Esophagus squamous epithelium (tissue), 4 donors: ENCODE data around the gene ZNF805.
"Not testable (repeated sequence)": the region's sequence is repeated elsewhere in the genome, so short reads cannot be mapped to it uniquely, and the experiment has no call there.

Source experiments
- POLR2A ChIP-seq, 4 donors: fragments of 450-650 bp; IDR thresholded peaks; one replicate each; pipeline ENCODE4 v1.6.1; 2017; ENCODE audit warnings: antibody characterized with exemption in 4 of 4, mild to moderate bottlenecking in 4 of 4, moderate library complexity in 3 of 4
- TF ChIP-seq, protein P1 (sequence below), 6 experiments: fragments of 450-650 bp in 4 of 6; fragments of 200-600 bp in 2 of 6; sonication (generic) in 2 of 6; IDR thresholded peaks; one replicate each; pipeline ENCODE4 v1.5.1; 2016 to 2019; ENCODE audit warnings: antibody characterized with exemption in 6 of 6, mild to moderate bottlenecking in 4 of 6, moderate library complexity in 4 of 6

GRCh38 chr19:57197874-57198273, 42.6 kb upstream of the ZNF805 start:
- TF ChIP-seq, protein P1, sequence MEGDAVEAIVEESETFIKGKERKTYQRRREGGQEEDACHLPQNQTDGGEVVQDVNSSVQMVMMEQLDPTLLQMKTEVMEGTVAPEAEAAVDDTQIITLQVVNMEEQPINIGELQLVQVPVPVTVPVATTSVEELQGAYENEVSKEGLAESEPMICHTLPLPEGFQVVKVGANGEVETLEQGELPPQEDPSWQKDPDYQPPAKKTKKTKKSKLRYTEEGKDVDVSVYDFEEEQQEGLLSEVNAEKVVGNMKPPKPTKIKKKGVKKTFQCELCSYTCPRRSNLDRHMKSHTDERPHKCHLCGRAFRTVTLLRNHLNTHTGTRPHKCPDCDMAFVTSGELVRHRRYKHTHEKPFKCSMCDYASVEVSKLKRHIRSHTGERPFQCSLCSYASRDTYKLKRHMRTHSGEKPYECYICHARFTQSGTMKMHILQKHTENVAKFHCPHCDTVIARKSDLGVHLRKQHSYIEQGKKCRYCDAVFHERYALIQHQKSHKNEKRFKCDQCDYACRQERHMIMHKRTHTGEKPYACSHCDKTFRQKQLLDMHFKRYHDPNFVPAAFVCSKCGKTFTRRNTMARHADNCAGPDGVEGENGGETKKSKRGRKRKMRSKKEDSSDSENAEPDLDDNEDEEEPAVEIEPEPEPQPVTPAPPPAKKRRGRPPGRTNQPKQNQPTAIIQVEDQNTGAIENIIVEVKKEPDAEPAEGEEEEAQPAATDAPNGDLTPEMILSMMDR (IDR thresholded peaks at IDR 0.05), result not testable (repeated sequence)
- TF ChIP-seq POLR2A (IDR thresholded peaks at IDR 0.05), result not testable (repeated sequence)
